Endothelial cell of umbilical vein (primary cell): ENCODE results near the gene ABCA1. TPM values are rescaled to one million over a fixed set of nuclear protein-coding genes. Genes with fewer than 3 reads are reported as not detected.
A peak's percentile ranks its signal among the peaks of the same experiment; 100 is the strongest.

Experiments used
- BruUV-seq: library from RNA; stranded (reverse); fragments of 400-500 nt; replicated peaks from 2 replicates; lab custom pipeline; 2021; lab: Mats Ljungman, UMichigan
- CTCF ChIA-PET: fragments of 300-600, 350-600 bp; sonication (Branson Sonifier 250); formaldehyde crosslinking; loops from one replicate; lab custom pipeline; 2021; ENCODE audit warnings: antibody characterized with exemption, inconsistent platforms; lab: Charles Lee
- POLR2A ChIA-PET: fragments of 300-600, 350-600 bp; sonication (Branson Sonifier 250); formaldehyde crosslinking; loops from one replicate; lab custom pipeline; 2021; ENCODE audit warnings: antibody characterized with exemption, inconsistent platforms; lab: Charles Lee
- DNase-seq: peaks from one replicate; pipeline ENCODE4 v3.0.0-alpha.2; 2011; ENCODE audit warnings: low read depth, low spot score
- FAIRE-seq: peaks from 2 replicates; lab custom pipeline; 2011; peaks lifted over from hg19 to GRCh38; lab: Jason Lieb, UNC
- H2AFZ ChIP-seq: 2 replicates; pipeline ENCODE4 v1.6.0; 2012; ENCODE audit warnings: low read depth, low read length, control low read depth, inconsistent platforms
- H3K27ac ChIP-seq: 2 replicates; pipeline ENCODE4 v1.5.1; 2011; ENCODE audit warnings: low read depth, mild to moderate bottlenecking, control low read depth, low read length, moderate library complexity; ENCODE audit not compliant: insufficient read depth
- H3K27me3 ChIP-seq, 2 experiments: 2 replicates each; pipeline versions ENCODE4 v1.6.0 to v1.6.1; 2011; ENCODE audit warnings: low read length in 2 of 2, mixed read lengths in 1 of 2; ENCODE audit not compliant: control insufficient read depth in 2 of 2, insufficient read depth in 2 of 2
- H3K36me3 ChIP-seq, 2 experiments: 2 replicates in 1 of 2; 3 replicates in 1 of 2; pipeline ENCODE4 v1.5.1; 2011; ENCODE audit warnings: low read length in 2 of 2, mild to moderate bottlenecking in 1 of 2, moderate library complexity in 1 of 2; ENCODE audit not compliant: control insufficient read depth in 2 of 2, insufficient read depth in 2 of 2; ENCODE audit errors: extremely low read depth in 1 of 2
- H3K4me1 ChIP-seq: 3 replicates; pipeline ENCODE4 v1.5.1; 2011; ENCODE audit warnings: mild to moderate bottlenecking, low read length; ENCODE audit not compliant: control insufficient read depth, insufficient read depth; ENCODE audit errors: extremely low read depth
- H3K4me2 ChIP-seq: 2 replicates; pipeline ENCODE4 v1.6.1; 2011; ENCODE audit warnings: low read length, control low read depth, mixed read lengths; ENCODE audit not compliant: insufficient read depth
- H3K4me3 ChIP-seq, 3 experiments: fragments of 200-600 bp in 1 of 3; sonication (generic), shearing (Covaris generic) in 1 of 3; replicated peaks in 1 of 3; 2 replicates each; pipeline ENCODE4 v1.5.1; 2011 to 2016; ENCODE audit warnings: control low read depth in 3 of 3, low read length in 3 of 3, mild to moderate bottlenecking in 2 of 3, inconsistent platforms in 1 of 3, low read depth in 1 of 3, moderate library complexity in 1 of 3; ENCODE audit not compliant: insufficient read depth in 1 of 3
- H3K79me2 ChIP-seq: 2 replicates; pipeline ENCODE4 v1.6.0; 2012; ENCODE audit warnings: low read length, inconsistent platforms; ENCODE audit not compliant: control insufficient read depth, insufficient read depth
- H3K9ac ChIP-seq: replicated peaks from 2 replicates; pipeline ENCODE3; 2011; ENCODE audit warnings: low read length, control low read depth; ENCODE audit not compliant: insufficient read depth; ENCODE audit errors: extremely low read depth
- H3K9me1 ChIP-seq: replicated peaks from 3 replicates; pipeline ENCODE4 v1.6.0; 2011; ENCODE audit warnings: mild to moderate bottlenecking, low read length; ENCODE audit not compliant: control insufficient read depth, insufficient read depth; ENCODE audit errors: extremely low read depth
- H3K9me3 ChIP-seq: replicated peaks from 2 replicates; pipeline ENCODE4 v1.5.1; 2012; ENCODE audit warnings: low read length, inconsistent platforms; ENCODE audit not compliant: control insufficient read depth, insufficient read depth
- H4K20me1 ChIP-seq: replicated peaks from 2 replicates; pipeline ENCODE3; 2011; ENCODE audit warnings: mild to moderate bottlenecking, low read length; ENCODE audit not compliant: control insufficient read depth, insufficient read depth; ENCODE audit errors: extremely low read depth
- CTCF ChIP-seq, 2 donors: IDR thresholded peaks; 1 replicate in 1 of 2; 2 replicates in 1 of 2; pipeline ENCODE4 v1.5.1; 2011; ENCODE audit warnings: low read length in 2 of 2, mild to moderate bottlenecking in 2 of 2, moderate library complexity in 2 of 2, control low read depth in 1 of 2, inconsistent platforms in 1 of 2, low read depth in 1 of 2; ENCODE audit not compliant: insufficient read depth in 1 of 2; ENCODE audit errors: extremely low read depth in 1 of 2
- EZH2 ChIP-seq: IDR thresholded peaks from 2 replicates; pipeline ENCODE4 v1.6.1; 2012; ENCODE audit warnings: borderline replicate concordance, low read depth, mild to moderate bottlenecking, moderate library complexity, low read length, inconsistent platforms; ENCODE audit not compliant: severe bottlenecking
- FOS ChIP-seq: IDR thresholded peaks from 2 replicates; pipeline ENCODE4 v1.6.1; 2011; ENCODE audit warnings: mild to moderate bottlenecking, low read length, moderate library complexity, borderline replicate concordance; ENCODE audit not compliant: insufficient read depth
- GATA2 ChIP-seq: IDR thresholded peaks from 2 replicates; pipeline ENCODE4 v1.7.0; 2011; ENCODE audit warnings: low read depth, mild to moderate bottlenecking, moderate library complexity, mixed read lengths, low read length; ENCODE audit not compliant: insufficient read length, insufficient read depth
- JUN ChIP-seq: IDR thresholded peaks from 2 replicates; pipeline ENCODE4 v1.6.1; 2011; ENCODE audit warnings: borderline replicate concordance, low read depth; ENCODE audit not compliant: insufficient read length, insufficient read depth
- MAX ChIP-seq: IDR thresholded peaks from 2 replicates; pipeline ENCODE4 v1.6.1; 2011; ENCODE audit not compliant: insufficient read depth, insufficient read length
- MYC ChIP-seq: IDR thresholded peaks from one replicate; pipeline ENCODE4 v1.6.1; 2011; ENCODE audit warnings: mild to moderate bottlenecking, low read depth, low read length
- POLR2A ChIP-seq: IDR thresholded peaks from 2 replicates; pipeline ENCODE4 v1.6.1; 2012; ENCODE audit warnings: low read depth, mild to moderate bottlenecking, control low read depth, low read length
- POLR2AphosphoS5 ChIP-seq: IDR thresholded peaks from 2 replicates; pipeline ENCODE4 v1.6.1; 2012; ENCODE audit warnings: low read depth, mild to moderate bottlenecking, control low read depth, low read length, moderate library complexity; ENCODE audit not compliant: insufficient read depth
- dilution Hi-C: fragments of 300-500 bp; cut with MboI; formaldehyde crosslinking; loops from one replicate; pipeline ENCODE4 v1.15.0; 2019; ENCODE audit warnings: low sequenced_read_pairs; ENCODE audit not compliant: extremely low pct_ligation_motif_present
- intact Hi-C: fragments of 100-400 bp; cut with micrococcal nuclease; formaldehyde crosslinking; loops from one replicate; pipeline ENCODE4 v1.10.0; 2022
- polyA plus RNA-seq, 4 experiments: library from polyadenylated mRNA; depleted of rRNA in 3 of 4; stranded (reverse) in 3 of 4; unstranded in 1 of 4; fragments of >200 nt; gene quantifications; 2 replicates each; pipeline versions ENCODE4 v1.2.1 to v1.2.3, GENCODE V29; 2011 to 2012; ENCODE audit warnings: missing spikeins in 1 of 4
- total RNA-seq: library from RNA; stranded (reverse); gene quantifications from 2 replicates; pipeline ENCODE4 v1.2.3, GENCODE V29; 2021

ABCA1 gene
- total and polyA plus RNA-seq, 2 donors (not counting 3 experiments of a cell fraction or from before 2014, with no cell fraction given), result 2.4 to 9.8 TPM

GRCh38 chr9:104872656-104873488 is 55.1 kb downstream of the ABCA1 start:
- DNase-seq (peak; percentile 90), FAIRE-seq (peak; percentile 96)
- dilution Hi-C loops, result no loop called here
- H3K4me3 ChIP-seq, result no peak overlapping the region
- peak overlapping the region; percentile 79 for H2AFZ ChIP-seq
- H3K9me3 ChIP-seq, result no peaks in the 10 kb centered on the region
- peaks cover 38% of the 10 kb centered on the region for H3K4me1 ChIP-seq
- intact Hi-C loops, result loop anchor here (2.0 to 5.0 kb wide), 2 partner anchors 44 to 424 kb away; no protein-coding TSS in a partner anchor
- no TSS peak for BruUV-seq
- peak overlapping the region; percentile 68 for H3K9ac ChIP-seq
- no peaks in the 10 kb centered on the region for H4K20me1 ChIP-seq
- no peaks in the 10 kb centered on the region for H3K79me2 ChIP-seq
- no peaks in the 10 kb centered on the region for H3K27me3 ChIP-seq
- TF ChIP-seq POLR2AphosphoS5, result peak; percentile 46
- no peak for TF ChIP-seq CTCF (IDR thresholded peaks at IDR 0.05; ENCODE audit: extremely low read depth in 1 of 2, insufficient read depth in 1 of 2, low read depth in 1 of 2, low read length in 2 of 2)
- TF ChIP-seq POLR2A, result no peak
- peak; percentile 78 for TF ChIP-seq GATA2
- no peak for TF ChIP-seq EZH2
- TF ChIP-seq FOS, result peak; percentile 96
- TF ChIP-seq MYC, result no peak
- no peak for TF ChIP-seq MAX
- peak; percentile 71 for TF ChIP-seq JUN
- H3K27ac ChIP-seq, result peak overlapping the region; percentile 95
- H3K9me1 ChIP-seq, result no peaks in the 10 kb centered on the region
- H3K36me3 ChIP-seq, result no peaks in the 10 kb centered on the region
- ChIA-PET POLR2A (no interaction called here), CTCF (interaction anchor here (2.1 to 4.2 kb wide), 2 partner anchors 9 to 54 kb away, joined by 9 to 24 read pairs; no protein-coding TSS in a partner anchor)
- H3K4me2 ChIP-seq, result peak overlapping the region; percentile 69
